ENCODE measurements around the gene TXNDC12.

GRCh38 chr1:51973587-51974474 is 81.2 kb downstream of the TXNDC12 start:
- TF ChIP-seq ARNT (IDR thresholded peaks at IDR 0.05) = no peak
- TF ChIP-seq L3MBTL2 (conservative IDR thresholded peaks at IDR 0.05) = no peak
- TF ChIP-seq FOXA1 (IDR thresholded peaks at IDR 0.05) = no peak
- no peak for TF ChIP-seq NFRKB (IDR thresholded peaks at IDR 0.05)
- no peak for TF ChIP-seq FOXM1 (IDR thresholded peaks at IDR 0.05; ENCODE audit: borderline replicate concordance)
- TF ChIP-seq LEF1 (IDR thresholded peaks at IDR 0.05; ENCODE audit: borderline replicate concordance) = no peak
- TF ChIP-seq BHLHE40 (IDR thresholded peaks at IDR 0.05; ENCODE audit: borderline replicate concordance) = no peak
- no peak for TF ChIP-seq SUZ12 (IDR thresholded peaks at IDR 0.05)
- no peak for TF ChIP-seq SP1 (IDR thresholded peaks at IDR 0.05)
- TF ChIP-seq FOXK2 (IDR thresholded peaks at IDR 0.05) = no peak
- TF ChIP-seq TARDBP (IDR thresholded peaks at IDR 0.05) = no peak
- no peak for TF ChIP-seq HDGF (IDR thresholded peaks at IDR 0.05; ENCODE audit: borderline replicate concordance)
- TF ChIP-seq ZNF384 (IDR thresholded peaks at IDR 0.05) = no peak
- TF ChIP-seq ELF4 (IDR thresholded peaks at IDR 0.05) = no peak

Data from HEK293T (cell line).